ENCODE results near the gene CYB561D1. TPM values are rescaled to one million over a fixed set of nuclear protein-coding genes. Genes with fewer than 3 reads are reported as not detected.

The CYB561D1 gene
- total RNA-seq, 2 experiments from 2014 or later = 19.5 to 21.4 TPM

DNA sequence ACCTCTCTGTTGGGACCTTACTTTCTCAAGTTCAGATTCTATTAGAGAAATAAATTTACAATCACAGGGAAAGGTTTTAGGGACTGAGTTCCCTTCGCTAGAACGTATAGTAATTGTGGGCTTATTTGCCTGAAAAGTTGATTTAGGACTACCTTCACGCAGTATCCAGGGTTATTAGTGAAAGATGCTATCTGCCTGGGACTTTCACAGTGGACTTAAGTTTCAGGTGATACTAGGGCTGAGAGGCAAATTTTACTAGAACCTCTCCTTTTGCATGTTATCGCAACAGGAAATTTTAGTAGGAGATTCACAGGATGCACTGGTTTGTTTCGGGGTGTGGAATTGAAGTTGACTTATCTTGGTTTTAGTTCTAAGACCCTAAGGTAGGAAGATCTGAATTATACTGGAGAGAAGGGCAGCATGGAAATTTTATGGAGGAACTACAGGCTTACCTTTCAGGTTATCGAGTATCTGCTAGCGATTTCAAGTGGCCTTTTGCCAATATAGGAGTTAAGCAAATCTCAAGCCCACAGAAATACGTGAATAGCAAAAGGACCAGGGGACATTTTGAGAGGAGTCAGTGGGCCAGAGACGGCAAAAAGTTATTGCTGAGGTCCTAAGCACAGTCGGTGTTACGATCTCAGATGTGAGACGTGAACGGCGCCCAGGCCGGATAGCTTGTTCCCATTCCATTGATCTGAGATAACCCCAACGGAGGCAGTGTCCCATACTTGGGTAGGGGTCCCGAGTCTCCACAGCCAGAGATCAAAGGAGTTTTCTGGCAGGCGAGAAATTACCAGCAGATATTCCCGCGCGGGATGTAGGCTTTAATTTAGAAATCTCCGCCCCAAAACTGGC is 53.8 kb downstream of the CYB561D1 start:
- H3K36me3 Mint-ChIP-seq (ENCODE audit: low read depth) = peaks cover 23% of the 10 kb centered on the region
- peak overlapping the region; percentile 99 for H3K27ac Mint-ChIP-seq
- peak overlapping the region; percentile 94 for H3K4me3 Mint-ChIP-seq
- H3K9me3 Mint-ChIP-seq = no peaks in the 10 kb centered on the region
- H3K4me1 Mint-ChIP-seq = peaks cover 43% of the 10 kb centered on the region
- H3K27me3 Mint-ChIP-seq = no peaks in the 10 kb centered on the region
- POLR2A ChIA-PET = interaction anchor here (0.6 to 3.1 kb wide), 65 partner anchors 9 to 1330 kb away, joined by 3 to 106 read pairs (median 7); partner anchors contain the start of genes AHCYL1, AMIGO1, AMPD2 and ATXN7L2
- CTCF ChIA-PET = interaction anchor here (0.7 to 4.9 kb wide), 25 partner anchors 10 to 437 kb away, joined by 3 to 101 read pairs (median 10); partner anchors contain the start of genes AHCYL1 and CYB561D1
- DNase-seq = peak; percentile 44

DNA sequence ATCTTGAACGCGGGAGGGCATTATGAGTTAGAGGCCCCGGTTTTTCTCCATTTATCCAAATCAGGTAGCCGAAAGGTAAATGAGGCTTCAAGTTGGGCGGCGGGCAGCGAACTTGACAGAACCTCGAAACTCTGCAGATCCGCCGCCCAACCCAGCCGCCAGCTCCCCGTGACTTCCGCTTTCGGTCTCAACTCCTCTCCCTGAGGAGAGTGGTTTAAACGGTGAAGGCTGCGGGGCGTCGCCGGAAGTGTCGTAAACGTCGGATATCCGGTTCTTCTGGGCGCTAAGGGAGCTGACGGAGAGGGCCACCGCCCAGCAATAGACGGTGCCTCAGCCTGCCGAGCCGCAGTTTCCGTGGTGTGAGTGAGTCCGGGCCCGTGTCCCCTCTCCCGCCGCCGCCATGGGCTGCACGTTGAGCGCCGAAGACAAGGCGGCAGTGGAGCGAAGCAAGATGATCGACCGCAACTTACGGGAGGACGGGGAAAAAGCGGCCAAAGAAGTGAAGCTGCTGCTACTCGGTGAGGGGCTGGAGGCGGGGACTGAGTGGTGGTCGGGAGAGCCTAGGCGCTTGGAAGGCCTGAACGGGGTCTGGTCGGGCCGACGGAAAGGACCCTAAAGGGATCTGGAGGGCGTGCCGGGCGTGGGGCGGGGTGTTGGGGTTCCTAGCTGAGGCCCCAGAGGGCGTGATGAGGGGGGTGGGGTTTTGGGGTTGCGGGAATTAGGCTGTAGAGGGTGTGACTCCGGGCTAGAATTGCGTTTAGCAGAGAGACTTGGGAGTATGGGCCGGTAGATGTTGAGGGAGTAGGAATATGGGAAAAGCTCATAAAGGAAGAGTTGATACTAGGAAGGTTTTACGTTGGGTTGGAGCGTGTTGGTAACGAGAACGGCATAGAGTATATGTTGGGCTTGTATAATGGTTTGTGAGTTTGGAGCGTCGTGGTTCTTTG is 54.7 kb downstream of the CYB561D1 start, which contains the start of gene GNAI3:
TSS of gene GNAI3 (plus strand) at position 295 of the 947 bp plus-strand sequence. CDS start at position 401, 106 bp downstream.
- Mint-ChIP-seq H3K27me3 (no peaks in the 10 kb centered on the region), H3K27ac (peak within 1 kb of the TSS; percentile 99), H3K4me3 (peak within 1 kb of the TSS; percentile 94), H3K9me3 (no peaks in the 10 kb centered on the region), H3K36me3 (ENCODE audit: low read depth) (peaks cover 24% of the 10 kb centered on the region), H3K4me1 (peaks cover 46% of the 10 kb centered on the region)
- CTCF ChIA-PET = interaction anchor here (0.7 to 3.3 kb wide), 26 partner anchors 11 to 790 kb away, joined by 3 to 35 read pairs (median 4); partner anchors contain the start of genes AHCYL1, ATXN7L2 and CYB561D1
- POLR2A ChIA-PET = interaction anchor here (0.6 to 3.1 kb wide), 74 partner anchors 10 to 1329 kb away, joined by 3 to 106 read pairs (median 6); partner anchors contain the start of genes AHCYL1, AMIGO1, AMPD2 and ATXN7L2
- DNase-seq = peak; percentile 98

Other genes starting within 250 kb of the CYB561D1 start
- gene CELSR2, start 244.6 kb upstream of the CYB561D1 start, total RNA-seq = 1 to 10 TPM; 2.0 to 2.2 TPM
- gene PSRC1, start 210.9 kb upstream of the CYB561D1 start, total RNA-seq = 10 to 100 TPM; 27.0 to 28.7 TPM
- not detected for gene MYBPHL, start 187.1 kb upstream of the CYB561D1 start, total RNA-seq
- gene SORT1, start 96.2 kb upstream of the CYB561D1 start, total RNA-seq = 1 to 10 TPM; 3.2 to 4.5 TPM
- gene PSMA5, start 67.6 kb upstream of the CYB561D1 start, total RNA-seq = 100 to 1,000 TPM; 170 to 189 TPM
- gene SYPL2, start 27.5 kb upstream of the CYB561D1 start, total RNA-seq = not detected
- 1 to 10 TPM; 7.0 to 7.6 TPM for gene ATXN7L2, start 10.2 kb upstream of the CYB561D1 start, total RNA-seq
- gene AMIGO1, start 15.6 kb downstream of the CYB561D1 start, total RNA-seq = 1 to 10 TPM; 1.2 to 1.3 TPM
- under 1 TPM in 1 of 2 experiments, not detected in 1; 0.53 TPM for gene GPR61, start 45.8 kb downstream of the CYB561D1 start, total RNA-seq
- gene GNAI3, start 54.5 kb downstream of the CYB561D1 start, total RNA-seq = 1 to 10 TPM; 9.4 to 9.6 TPM
- not detected for gene GNAT2, start 125.5 kb downstream of the CYB561D1 start, total RNA-seq
- gene AMPD2, start 125.7 kb downstream of the CYB561D1 start, total RNA-seq = 100 to 1,000 TPM; 110 to 122 TPM
- 10 to 100 TPM; 10.4 to 14.3 TPM for gene GSTM4, start 162.0 kb downstream of the CYB561D1 start, total RNA-seq
- gene GSTM2, start 174.0 kb downstream of the CYB561D1 start, total RNA-seq = 10 to 100 TPM; 15.9 to 17.6 TPM
- not detected for gene GSTM1, start 193.7 kb downstream of the CYB561D1 start, total RNA-seq
- not detected for gene GSTM5, start 218.2 kb downstream of the CYB561D1 start, total RNA-seq
- gene GSTM3, start 246.9 kb downstream of the CYB561D1 start, total RNA-seq = under 1 TPM; 0.23 to 0.95 TPM